Muscle of leg (tissue), 11 donors: ENCODE data around the gene BHLHA9. TPM values are rescaled to one million over a fixed set of nuclear protein-coding genes. Genes with fewer than 3 reads are reported as not detected.
"Not testable (repeated sequence)": the region's sequence is repeated elsewhere in the genome, so short reads cannot be mapped to it uniquely, and the experiment has no call there.

Source experiments
- DNase-seq: peaks from one replicate; pipeline ENCODE4 v3.0.0; 2013
- H3K27ac ChIP-seq: one replicate; pipeline ENCODE4 v1.5.1; 2013; ENCODE audit warnings: mild to moderate bottlenecking, low read length, control low read depth
- H3K27me3 ChIP-seq: one replicate; pipeline ENCODE4 v1.6.1; 2013; ENCODE audit warnings: low read length; ENCODE audit not compliant: control insufficient read depth, insufficient read depth
- H3K36me3 ChIP-seq: one replicate; pipeline ENCODE4 v1.6.1; 2013; ENCODE audit warnings: low read length; ENCODE audit not compliant: control insufficient read depth, insufficient read depth
- H3K4me1 ChIP-seq: one replicate; pipeline ENCODE4 v1.6.1; 2013; ENCODE audit warnings: low read length; ENCODE audit not compliant: control insufficient read depth, insufficient read depth
- H3K4me3 ChIP-seq: one replicate; pipeline ENCODE4 v1.5.1; 2013; ENCODE audit warnings: low read length, control low read depth
- H3K9me3 ChIP-seq: replicated peaks from 2 replicates; pipeline ENCODE4 v1.6.1; 2013; ENCODE audit warnings: low read depth, low read length; ENCODE audit not compliant: control insufficient read depth
- WGBS: methylation state at CpG from one replicate; pipeline ENCODE4 v1.1.5; 2013; ENCODE audit warnings: missing lambda C conversion rate; ENCODE audit not compliant: insufficient coverage; 5-methylcytosine and 5-hydroxymethylcytosine counted together
- polyA plus RNA-seq, 8 donors: library from polyadenylated mRNA; unstranded; fragments of 120-200 nt; gene quantifications; one replicate each; pipeline versions ENCODE4 v1.2.1 to v1.2.3, GENCODE V29; 2013; ENCODE audit warnings: inconsistent platforms in 1 of 8, low replicate concordance in 1 of 8; ENCODE audit not compliant: insufficient read length in 8 of 8, insufficient read depth in 1 of 8
- total RNA-seq: library from RNA; stranded (reverse); fragments of 120-200 nt; gene quantifications from one replicate; pipeline ENCODE4 v1.2.4, GENCODE V29; 2013

The BHLHA9 gene
- total and polyA plus RNA-seq, 9 donors: not detected

DNA sequence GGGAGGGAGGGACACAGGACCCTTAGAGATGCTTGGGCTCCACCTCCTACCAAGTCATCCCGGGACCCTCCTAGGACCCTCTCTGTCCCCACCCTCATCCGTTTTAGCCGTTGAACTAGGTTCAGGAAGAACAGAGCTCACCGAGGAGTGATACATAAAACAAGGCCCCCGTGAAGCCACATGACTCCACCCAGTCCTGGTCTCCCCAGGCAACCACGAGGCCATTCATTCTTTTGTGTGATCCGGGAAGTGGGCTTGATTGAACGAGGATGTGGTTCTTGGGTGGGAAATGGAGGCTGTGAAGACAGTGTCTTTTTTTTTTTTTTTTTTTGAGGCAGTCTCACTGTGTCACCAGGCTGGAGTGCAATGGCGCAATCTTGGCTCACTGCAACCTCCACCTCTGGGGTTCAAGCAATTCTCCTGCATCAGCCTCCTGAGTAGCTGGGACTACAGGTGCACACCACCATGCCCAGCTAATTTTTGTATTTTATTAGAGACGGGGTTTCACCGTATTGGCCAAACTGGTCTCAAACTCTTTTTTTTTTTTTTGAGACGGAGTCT, 24.0 kb downstream of the BHLHA9 start:
- no peaks in the 10 kb centered on the region for H3K9me3 ChIP-seq

DNA sequence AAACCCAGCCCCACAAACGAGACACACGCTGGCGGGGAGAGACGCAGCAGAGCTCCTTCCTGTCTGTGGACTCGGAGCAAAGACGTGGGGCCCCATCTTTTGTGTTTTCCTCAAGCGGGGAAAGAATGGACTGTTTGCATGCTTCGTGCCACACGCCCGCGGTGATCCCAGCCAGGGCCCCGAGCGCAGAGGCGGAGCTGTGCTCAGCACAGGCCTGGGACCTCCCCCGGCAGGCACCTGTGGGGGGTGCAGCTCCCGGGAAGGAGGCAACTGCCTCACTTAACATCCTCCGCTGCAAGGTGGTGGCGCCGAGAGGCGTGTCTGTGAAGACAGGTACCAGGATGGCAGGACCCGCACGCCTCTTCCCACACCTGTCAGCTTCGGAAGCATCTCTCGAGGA, 28.4 kb downstream of the BHLHA9 start:
- H3K27ac ChIP-seq: no peak overlapping the region
- peaks cover 13% of the 10 kb centered on the region for H3K4me1 ChIP-seq
- H3K36me3 ChIP-seq: no peaks in the 10 kb centered on the region
- 7% methylated on average over 24 of the region's 24 CpGs for WGBS
- no peak for DNase-seq
- no peaks in the 10 kb centered on the region for H3K9me3 ChIP-seq
- no peak overlapping the region for H3K4me3 ChIP-seq
- peaks cover 36% of the 10 kb centered on the region for H3K27me3 ChIP-seq

More for the DNA sequence above, 24.0 kb downstream of the BHLHA9 start:
- Histone ChIP-seq H3K4me3 (no peak overlapping the region), H3K36me3 (no peaks in the 10 kb centered on the region), H3K4me1 (peaks cover 8% of the 10 kb centered on the region), H3K27ac (no peak overlapping the region), H3K27me3 (peaks cover 23% of the 10 kb centered on the region)
- DNase-seq: no peak
- 78% methylated on average over 4 of the region's 12 CpGs for WGBS

DNA sequence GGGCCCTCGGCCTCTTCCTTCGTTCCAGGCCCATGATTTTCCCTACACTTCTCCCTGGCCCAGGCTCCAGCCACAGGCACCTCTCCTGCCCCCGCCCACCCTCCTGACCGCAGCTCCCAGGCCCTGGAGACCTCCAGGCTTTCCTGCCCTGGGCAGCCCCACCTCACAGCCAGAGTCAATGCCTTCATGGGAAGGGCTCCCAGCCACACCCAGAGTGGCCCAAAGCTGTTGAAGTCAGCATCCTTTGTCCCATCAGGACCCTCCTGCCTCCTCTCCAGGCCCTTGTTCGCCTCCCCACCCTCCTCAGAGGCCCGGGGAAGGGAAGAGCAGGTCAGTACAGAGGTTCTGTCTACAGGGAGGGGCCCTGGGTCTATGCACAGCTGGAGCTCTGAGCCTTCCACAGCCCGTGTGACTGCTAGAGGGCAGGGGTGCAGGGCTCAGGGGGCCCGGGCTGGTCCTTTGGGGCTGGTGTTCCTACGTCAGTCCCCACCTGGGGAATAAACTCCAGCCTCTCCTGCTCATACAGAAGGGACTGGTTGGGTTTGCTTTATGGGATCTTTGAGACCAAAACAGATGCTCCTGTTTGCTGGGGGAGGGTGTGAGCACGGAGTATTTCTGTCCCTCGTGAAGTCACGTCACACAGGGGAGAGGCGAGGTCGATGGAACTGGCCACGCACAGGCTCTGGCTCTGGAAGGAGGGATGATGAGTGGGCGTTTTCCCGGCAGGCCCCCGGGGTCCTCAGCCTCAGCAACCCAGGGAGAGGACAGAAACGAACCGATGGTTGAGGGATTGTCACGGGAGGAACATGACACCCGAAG, 29.5 kb downstream of the BHLHA9 start:
- Histone ChIP-seq H3K27ac (no peak overlapping the region), H3K36me3 (no peaks in the 10 kb centered on the region), H3K4me1 (peaks cover 13% of the 10 kb centered on the region), H3K9me3 (no peaks in the 10 kb centered on the region), H3K4me3 (no peak overlapping the region), H3K27me3 (peaks cover 36% of the 10 kb centered on the region)
- DNase-seq: no peak
- 49% methylated on average over 11 of the region's 22 CpGs for WGBS

DNA sequence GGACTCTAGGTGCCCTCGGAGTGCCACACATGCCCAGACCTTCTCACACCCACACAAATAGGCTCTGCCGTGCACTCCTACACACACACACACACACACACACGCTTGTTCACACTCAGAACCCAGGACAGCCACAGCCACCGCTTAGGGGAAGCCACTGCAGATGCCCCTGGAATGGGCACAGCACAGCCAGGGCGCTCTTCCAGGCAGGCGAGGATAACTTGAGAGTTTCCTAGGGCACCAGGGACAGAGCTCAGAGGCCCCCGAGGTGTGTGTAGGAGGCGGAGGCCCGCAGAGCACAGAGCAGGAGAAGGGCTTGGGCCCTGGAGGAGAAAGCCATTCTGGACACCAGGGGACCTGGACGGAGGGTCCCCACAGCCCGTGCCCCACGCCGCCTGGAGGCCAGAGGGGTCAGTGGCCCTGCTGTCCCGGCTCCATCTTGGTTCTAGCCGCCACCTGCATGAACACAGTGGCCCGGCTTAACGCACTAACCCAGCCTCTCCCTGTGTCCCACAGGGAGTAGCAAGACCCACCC, 30.2 kb downstream of the BHLHA9 start:
- 71% methylated on average over 14 of the region's 17 CpGs for WGBS
- Histone ChIP-seq H3K27me3 (peaks cover 36% of the 10 kb centered on the region), H3K9me3 (no peaks in the 10 kb centered on the region), H3K27ac (no peak overlapping the region), H3K4me3 (no peak overlapping the region), H3K36me3 (no peaks in the 10 kb centered on the region), H3K4me1 (peaks cover 13% of the 10 kb centered on the region)
- no peak for DNase-seq

DNA sequence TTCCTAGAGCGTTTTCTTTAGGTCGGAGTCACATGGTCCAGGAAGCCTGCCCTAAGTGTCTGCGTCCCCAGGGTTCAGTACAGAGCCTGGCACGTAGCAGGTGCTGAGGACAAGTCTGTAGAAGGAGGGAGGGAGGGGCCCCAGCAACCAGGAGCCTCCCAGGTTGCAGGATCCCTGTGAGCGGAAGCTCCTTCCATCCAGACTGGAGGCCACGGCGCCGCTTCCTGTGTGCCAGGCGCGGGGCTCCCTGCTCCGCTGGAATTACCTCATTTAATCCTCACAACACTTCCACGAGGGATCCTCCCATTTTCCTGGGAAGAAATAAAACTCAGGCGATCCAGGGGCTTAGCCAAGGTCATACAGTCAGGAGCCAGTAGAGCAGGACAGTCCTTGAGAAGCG, 31.3 kb downstream of the BHLHA9 start:
- WGBS: 51% methylated on average over 9 of the region's 14 CpGs
- no peak for DNase-seq
- H3K4me1 ChIP-seq: peaks cover 13% of the 10 kb centered on the region
- no peak overlapping the region for H3K4me3 ChIP-seq
- H3K36me3 ChIP-seq: no peaks in the 10 kb centered on the region
- peaks cover 34% of the 10 kb centered on the region for H3K27me3 ChIP-seq
- no peaks in the 10 kb centered on the region for H3K9me3 ChIP-seq
- H3K27ac ChIP-seq: no peak overlapping the region

DNA sequence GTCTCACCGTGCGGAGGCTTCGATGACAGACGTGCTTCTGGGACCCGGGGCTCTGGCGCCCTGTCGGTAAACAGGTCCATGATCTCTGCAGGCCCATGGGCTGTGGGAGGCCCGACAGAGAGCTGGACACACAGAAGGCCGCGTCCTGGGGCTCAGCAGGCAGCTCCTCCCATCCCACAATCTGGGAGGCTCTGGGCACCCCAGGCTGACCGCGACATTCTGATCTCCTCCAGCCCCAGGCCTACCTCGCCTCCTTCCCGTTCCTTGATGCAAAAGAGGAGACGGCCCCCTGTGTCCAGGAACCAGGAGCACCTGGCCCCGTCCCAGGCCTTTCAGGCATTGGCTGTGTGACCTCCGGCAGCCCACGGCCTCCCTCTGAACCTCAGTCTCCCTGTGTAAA, 32.5 kb downstream of the BHLHA9 start:
- Histone ChIP-seq H3K4me1 (peaks cover 13% of the 10 kb centered on the region), H3K36me3 (no peaks in the 10 kb centered on the region), H3K4me3 (no peak overlapping the region), H3K27me3 (peaks cover 32% of the 10 kb centered on the region), H3K27ac (no peak overlapping the region), H3K9me3 (no peaks in the 10 kb centered on the region)
- no peak for DNase-seq
- WGBS: 79% methylated on average over 15 of the region's 18 CpGs

DNA sequence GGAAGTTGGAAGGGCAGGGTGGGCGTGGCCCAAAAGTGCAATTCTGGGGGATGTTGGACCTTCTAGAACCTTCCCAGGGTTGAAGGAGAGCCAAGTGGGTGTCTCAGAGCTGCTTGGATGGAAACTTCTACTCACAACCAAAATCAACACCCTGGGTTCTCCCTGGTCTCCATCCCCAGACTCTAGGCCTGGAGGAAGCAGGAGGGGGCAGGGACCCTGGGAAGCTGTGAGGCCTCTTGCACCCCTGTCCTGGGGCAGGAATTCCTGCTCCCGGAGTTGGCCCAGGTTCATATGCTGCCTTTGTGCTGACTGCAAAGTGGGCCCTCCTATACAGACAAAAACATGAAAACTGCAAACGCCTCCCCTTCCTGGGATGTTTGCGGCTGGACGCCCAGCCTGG, 34.3 kb downstream of the BHLHA9 start:
- Histone ChIP-seq H3K36me3 (no peaks in the 10 kb centered on the region), H3K4me1 (peaks cover 5% of the 10 kb centered on the region), H3K27ac (no peak overlapping the region), H3K9me3 (no peaks in the 10 kb centered on the region), H3K27me3 (peaks cover 14% of the 10 kb centered on the region), H3K4me3 (no peak overlapping the region)
- WGBS: 50% methylated on average over 1 of the region's 5 CpGs
- DNase-seq: no peak

DNA sequence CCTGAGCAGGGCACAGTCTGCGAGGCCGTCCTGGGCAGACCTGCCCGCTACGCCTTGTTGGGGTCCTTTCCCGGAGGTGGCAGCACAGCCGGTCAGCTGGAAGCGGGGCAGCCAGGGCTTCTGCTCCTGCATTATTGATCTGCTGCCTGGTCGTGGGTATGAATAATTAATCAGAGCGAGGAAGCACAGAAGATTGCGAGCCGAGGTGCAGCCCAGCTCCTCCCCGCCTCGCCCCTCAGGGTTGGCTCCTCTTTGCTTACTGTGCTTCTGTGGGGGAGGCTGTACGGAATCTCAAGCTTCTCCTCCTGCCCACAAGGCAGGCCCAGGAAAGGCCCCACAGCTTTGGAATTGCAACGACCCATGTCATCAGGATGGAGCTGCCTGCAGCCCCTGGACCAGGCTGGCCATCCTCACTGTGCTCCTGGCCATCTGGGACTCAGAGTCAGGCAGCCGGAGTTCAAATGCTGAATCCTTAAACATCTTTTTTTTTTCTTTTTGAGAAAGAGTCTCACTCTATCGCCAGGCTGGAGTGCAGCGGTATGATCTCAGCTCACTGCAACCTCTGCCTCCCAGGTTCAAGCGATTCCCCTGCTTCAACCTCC, 34.8 kb downstream of the BHLHA9 start:
- H3K9me3 ChIP-seq: no peaks in the 10 kb centered on the region
- 73% methylated on average over 15 of the region's 19 CpGs for WGBS
- DNase-seq: no peak
- no peak overlapping the region for H3K27ac ChIP-seq
- H3K4me3 ChIP-seq: no peak overlapping the region
- no peaks in the 10 kb centered on the region for H3K4me1 ChIP-seq
- H3K27me3 ChIP-seq: peaks cover 9% of the 10 kb centered on the region
- H3K36me3 ChIP-seq: no peaks in the 10 kb centered on the region

DNA sequence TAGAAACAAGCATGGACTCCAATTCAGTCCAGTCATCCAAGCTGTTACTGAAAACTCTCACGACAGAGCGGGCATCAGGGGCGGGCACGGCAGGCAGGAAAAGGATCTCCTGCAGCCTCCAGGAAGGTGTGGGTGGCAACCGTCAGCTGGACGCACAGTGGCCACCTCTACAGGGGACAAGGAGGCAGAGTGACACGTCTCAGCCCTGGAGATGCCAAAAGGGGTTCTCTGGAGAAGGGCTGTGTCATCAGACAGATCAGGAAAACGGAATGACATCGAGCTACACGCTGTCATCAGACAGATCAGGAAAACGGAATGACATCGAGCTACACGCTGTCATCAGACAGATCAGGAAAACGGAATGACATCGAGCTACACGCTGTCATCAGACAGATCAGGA, 37.6 kb downstream of the BHLHA9 start:
- 58% methylated on average over 7 of the region's 16 CpGs for WGBS
- H3K9me3 ChIP-seq, H3K27me3 ChIP-seq, DNase-seq, H3K36me3 ChIP-seq, H3K4me1 ChIP-seq, H3K4me3 ChIP-seq, H3K27ac ChIP-seq: not testable (repeated sequence)

DNA sequence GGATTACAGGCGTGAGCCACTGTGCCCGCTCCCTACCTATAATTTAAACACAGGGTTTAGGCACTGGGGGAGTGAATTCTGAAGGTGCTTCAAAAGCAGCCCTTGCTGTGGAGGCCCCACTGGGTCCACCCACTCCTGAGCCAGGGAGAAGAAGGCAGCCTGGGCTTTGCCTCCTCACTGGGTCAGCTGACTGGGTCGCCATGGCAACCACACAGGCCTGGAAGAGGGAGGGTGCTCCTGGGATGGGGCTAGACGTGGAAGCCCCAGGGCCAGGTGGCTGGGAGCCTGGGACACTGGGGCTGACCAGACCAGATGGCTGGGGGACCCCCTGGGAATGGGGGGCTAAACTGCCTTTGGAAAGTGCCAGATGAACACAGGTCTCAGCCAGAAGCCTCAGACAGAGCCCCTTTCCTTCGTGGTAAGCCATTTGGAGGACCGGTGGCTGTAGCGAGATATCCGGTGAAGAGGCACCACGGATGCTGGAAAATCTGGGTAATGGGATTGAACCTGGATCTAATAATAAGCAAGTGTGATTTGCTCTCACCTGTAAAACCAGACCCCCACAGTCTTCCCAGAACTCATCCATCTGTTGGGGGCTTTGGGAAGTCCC, 42.1 kb downstream of the BHLHA9 start:
- Histone ChIP-seq H3K36me3 (no peaks in the 10 kb centered on the region), H3K4me1 (peaks cover 4% of the 10 kb centered on the region), H3K27ac (no peak overlapping the region), H3K4me3 (no peak overlapping the region), H3K9me3 (no peaks in the 10 kb centered on the region), H3K27me3 (peaks cover 7% of the 10 kb centered on the region)
- no peak for DNase-seq
- 13% methylated on average over 2 of the region's 9 CpGs for WGBS
